Peyer's patch (tissue), 4 donors: Measurements from ENCODE around the gene SMAD3. TPM values are rescaled to one million over a fixed set of nuclear protein-coding genes. Genes with fewer than 3 reads are reported as not detected.

Experiments used
- DNase-seq, 3 donors: peaks; one replicate each; pipeline ENCODE4 v3.0.0-alpha.2; 2017 to 2019
- H3K27ac ChIP-seq, 4 donors: fragments of 200-600 bp; sonication (generic); one replicate each; pipeline ENCODE4 v1.5.1; 2016 to 2019
- H3K27me3 ChIP-seq, 2 donors: fragments of 200-600 bp; sonication (generic); one replicate each; pipeline ENCODE4 v1.5.1; 2019
- H3K36me3 ChIP-seq, 3 donors: fragments of 200-600 bp; sonication (generic); one replicate each; pipeline ENCODE4 v1.5.1; 2016 to 2019
- H3K4me1 ChIP-seq, 4 donors: fragments of 200-600 bp; sonication (generic); one replicate each; pipeline ENCODE4 v1.5.1; 2016 to 2019
- H3K4me3 ChIP-seq, 4 donors: fragments of 200-600 bp; sonication (generic); 1 replicate in 3 of 4; 2 replicates in 1 of 4; pipeline ENCODE4 v1.5.1; 2016 to 2019; ENCODE audit warnings: mild to moderate bottlenecking in 1 of 4
- H3K9me3 ChIP-seq, 4 donors: fragments of 200-600 bp; sonication (generic); one replicate each; pipeline ENCODE4 v1.5.1; 2016 to 2019; ENCODE audit warnings: mild to moderate bottlenecking in 1 of 4
- POLR2A ChIP-seq, 2 donors: fragments of 450-650 bp; IDR thresholded peaks; one replicate each; pipeline ENCODE4 v1.5.1; 2017; ENCODE audit warnings: antibody characterized with exemption in 2 of 2, mild to moderate bottlenecking in 2 of 2, moderate library complexity in 2 of 2
- total RNA-seq, 4 donors: library from RNA; depleted of rRNA; stranded (reverse); fragments of >200 nt; gene quantifications; one replicate each; pipeline ENCODE4 v1.1.0, GENCODE V29; 2016
- TF ChIP-seq, protein P1 (sequence below), 6 experiments: fragments of 450-650 bp in 4 of 6; fragments of 200-600 bp in 2 of 6; sonication (generic) in 1 of 6; IDR thresholded peaks; one replicate each; pipeline ENCODE4 v1.5.1; 2017 to 2019; ENCODE audit warnings: antibody characterized with exemption in 6 of 6, mild to moderate bottlenecking in 3 of 6, moderate library complexity in 1 of 6

Gene SMAD3
- total RNA-seq, 4 donors from 2014 or later: 43.7 to 80.0 (median 60.2) TPM

DNA sequence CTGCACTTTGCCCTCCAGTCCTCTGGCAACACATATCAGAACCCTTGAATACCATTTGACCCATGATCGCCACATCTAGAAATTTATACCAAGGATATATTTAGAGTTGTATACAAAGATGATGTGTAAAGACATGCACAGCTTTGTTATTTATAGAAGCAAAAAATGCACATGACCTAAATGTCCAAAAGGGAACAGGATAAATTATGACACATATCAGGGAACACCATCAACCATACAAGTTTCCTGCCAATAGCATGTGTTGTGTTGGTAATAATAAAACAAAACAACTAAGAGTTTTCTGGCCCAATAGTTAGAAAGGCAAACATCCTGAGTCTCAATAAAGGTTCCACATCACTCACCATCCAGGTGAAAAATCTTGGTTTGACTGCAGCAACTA, 137.6 kb downstream of the SMAD3 start:
- peaks cover 0 to 35% (median 0%) of the 10 kb centered on the region in 3 donors for H3K36me3 ChIP-seq
- no peaks in the 10 kb centered on the region for H3K9me3 ChIP-seq
- H3K4me3 ChIP-seq: no peak overlapping the region
- TF ChIP-seq POLR2A (IDR thresholded peaks at IDR 0.05): no peak
- TF ChIP-seq, protein P1, sequence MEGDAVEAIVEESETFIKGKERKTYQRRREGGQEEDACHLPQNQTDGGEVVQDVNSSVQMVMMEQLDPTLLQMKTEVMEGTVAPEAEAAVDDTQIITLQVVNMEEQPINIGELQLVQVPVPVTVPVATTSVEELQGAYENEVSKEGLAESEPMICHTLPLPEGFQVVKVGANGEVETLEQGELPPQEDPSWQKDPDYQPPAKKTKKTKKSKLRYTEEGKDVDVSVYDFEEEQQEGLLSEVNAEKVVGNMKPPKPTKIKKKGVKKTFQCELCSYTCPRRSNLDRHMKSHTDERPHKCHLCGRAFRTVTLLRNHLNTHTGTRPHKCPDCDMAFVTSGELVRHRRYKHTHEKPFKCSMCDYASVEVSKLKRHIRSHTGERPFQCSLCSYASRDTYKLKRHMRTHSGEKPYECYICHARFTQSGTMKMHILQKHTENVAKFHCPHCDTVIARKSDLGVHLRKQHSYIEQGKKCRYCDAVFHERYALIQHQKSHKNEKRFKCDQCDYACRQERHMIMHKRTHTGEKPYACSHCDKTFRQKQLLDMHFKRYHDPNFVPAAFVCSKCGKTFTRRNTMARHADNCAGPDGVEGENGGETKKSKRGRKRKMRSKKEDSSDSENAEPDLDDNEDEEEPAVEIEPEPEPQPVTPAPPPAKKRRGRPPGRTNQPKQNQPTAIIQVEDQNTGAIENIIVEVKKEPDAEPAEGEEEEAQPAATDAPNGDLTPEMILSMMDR (IDR thresholded peaks at IDR 0.05): no peak
- H3K27ac ChIP-seq: no peak overlapping the region
- no peaks in the 10 kb centered on the region for H3K27me3 ChIP-seq
- peaks cover 0 to 9% (median 0%) of the 10 kb centered on the region in 4 donors for H3K4me1 ChIP-seq
- no peak for DNase-seq

- Histone ChIP-seq H3K4me1 (no peaks in the 10 kb centered on the region), H3K27me3 (no peaks in the 10 kb centered on the region), H3K4me3 (no peak overlapping the region)
These were observed 142.3 kb downstream of the SMAD3 start for GRCh38 chr15:67207555-67208207.

DNA sequence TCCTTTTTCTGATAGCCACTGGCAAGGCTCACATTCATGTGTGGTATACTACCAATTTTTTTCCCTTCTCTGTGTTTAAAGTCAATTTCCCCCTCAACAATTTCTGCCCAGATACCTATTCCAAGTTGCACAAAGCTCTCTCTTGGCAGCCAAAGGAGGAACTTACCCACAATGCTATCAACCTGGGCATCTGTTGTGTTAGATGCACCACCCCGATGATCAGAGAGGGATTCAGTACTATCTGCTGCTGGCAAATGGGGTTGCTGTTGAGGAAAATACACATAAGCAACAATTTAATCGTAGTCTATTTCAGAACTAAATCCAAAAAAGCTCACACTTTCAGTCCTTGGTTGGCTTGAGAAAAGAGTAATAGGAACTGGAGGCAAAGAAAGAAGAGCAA, 143.0 kb downstream of the SMAD3 start:
- H3K36me3 ChIP-seq: peaks cover 0 to 31% (median 0%) of the 10 kb centered on the region in 3 donors
- TF ChIP-seq POLR2A (IDR thresholded peaks at IDR 0.05): no peak
- TF ChIP-seq, protein P1 (IDR thresholded peaks at IDR 0.05): no peak
- H3K9me3 ChIP-seq: no peaks in the 10 kb centered on the region
- DNase-seq: no peak
- H3K27ac ChIP-seq: no peak overlapping the region
- no peaks in the 10 kb centered on the region for H3K27me3 ChIP-seq
- H3K4me3 ChIP-seq: no peak overlapping the region
- H3K4me1 ChIP-seq: no peaks in the 10 kb centered on the region

More at GRCh38 chr15:67207555-67208207, 142.3 kb downstream of the SMAD3 start:
- H3K36me3 ChIP-seq: peaks cover 0 to 36% (median 0%) of the 10 kb centered on the region in 3 donors
- no peaks in the 10 kb centered on the region for H3K9me3 ChIP-seq
- TF ChIP-seq POLR2A (IDR thresholded peaks at IDR 0.05): no peak
- TF ChIP-seq, protein P1 (IDR thresholded peaks at IDR 0.05): no peak
- H3K27ac ChIP-seq: no peak overlapping the region
- no peak for DNase-seq

- Histone ChIP-seq H3K4me1 (no peaks in the 10 kb centered on the region), H3K36me3 (peaks cover 0 to 25% (median 0%) of the 10 kb centered on the region in 3 donors), H3K27ac (no peak overlapping the region), H3K27me3 (no peaks in the 10 kb centered on the region), H3K9me3 (no peaks in the 10 kb centered on the region), H3K4me3 (no peak overlapping the region)
- TF ChIP-seq, protein P1 (IDR thresholded peaks at IDR 0.05): no peak
- no peak for TF ChIP-seq POLR2A (IDR thresholded peaks at IDR 0.05)
- no peak for DNase-seq
These were observed 145.3 kb downstream of the SMAD3 start for GRCh38 chr15:67210555-67211168.

GRCh38 chr15:67212684-67213367, 147.4 kb downstream of the SMAD3 start:
- no peak for TF ChIP-seq POLR2A (IDR thresholded peaks at IDR 0.05)
- TF ChIP-seq, protein P1 (IDR thresholded peaks at IDR 0.05): no peak
- Histone ChIP-seq H3K4me3 (no peak overlapping the region), H3K4me1 (no peaks in the 10 kb centered on the region), H3K27me3 (no peaks in the 10 kb centered on the region), H3K9me3 (no peaks in the 10 kb centered on the region), H3K36me3 (peaks cover 0 to 11% (median 0%) of the 10 kb centered on the region in 3 donors), H3K27ac (no peak overlapping the region)
- DNase-seq: no peak
